PFSK-1 (cell line): ENCODE results near the gene CRY2.

ENCODE experiments used
- FOXP2 ChIP-seq: optimal IDR thresholded peaks from 2 replicates; pipeline ENCODE3; 2011; ENCODE audit warnings: borderline replicate concordance, control low read depth, inconsistent platforms; ENCODE audit not compliant: insufficient read depth; ENCODE audit errors: extremely low read length, extremely low read depth
- POLR2AphosphoS5 ChIP-seq: IDR thresholded peaks from 2 replicates; pipeline ENCODE4 v1.6.1; 2012; ENCODE audit warnings: low read depth, mild to moderate bottlenecking, control low read depth, low read length, moderate library complexity
- SIN3A ChIP-seq: IDR thresholded peaks from 2 replicates; pipeline ENCODE4 v1.6.1; 2012; ENCODE audit warnings: mild to moderate bottlenecking, low read length, moderate library complexity, borderline replicate concordance; ENCODE audit not compliant: insufficient read depth
- TAF1 ChIP-seq: IDR thresholded peaks from 2 replicates; pipeline ENCODE4 v1.6.1; 2012; ENCODE audit warnings: low read length, control low read depth, borderline replicate concordance; ENCODE audit not compliant: insufficient read depth
- TF ChIP-seq, protein P1 (sequence below), 2 experiments: IDR thresholded peaks; 2 replicates each; pipeline versions ENCODE4 v1.6.1 to v1.8.0; 2011 to 2012; ENCODE audit warnings: low read depth in 2 of 2, low read length in 2 of 2, control low read depth in 1 of 2, inconsistent platforms in 1 of 2, mild to moderate bottlenecking in 1 of 2, moderate library complexity in 1 of 2; ENCODE audit not compliant: insufficient read depth in 1 of 2

DNA sequence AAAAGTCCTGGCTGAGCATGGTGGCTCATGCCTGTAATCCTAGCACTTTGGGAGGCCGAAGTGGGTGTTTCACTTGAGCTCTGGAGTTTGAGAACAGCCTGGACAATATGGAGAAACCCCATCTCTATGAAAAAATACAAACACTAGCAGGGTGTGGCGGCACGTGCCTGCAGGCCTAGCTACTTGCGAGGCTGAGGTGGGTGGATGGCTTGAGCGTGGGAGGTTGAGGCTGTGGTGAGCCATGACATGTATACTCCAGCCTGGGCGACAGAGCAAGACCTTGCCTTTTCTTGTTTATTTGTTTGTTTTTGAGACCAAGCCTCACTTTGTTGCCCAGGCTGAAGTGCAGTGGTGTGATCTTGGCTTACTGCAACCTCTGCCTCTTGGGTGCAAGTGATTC, 8.1 kb upstream of the CRY2 start:
- TF ChIP-seq SIN3A (no peak), POLR2AphosphoS5 (no peak), TAF1 (no peak), FOXP2 (no peak)
- TF ChIP-seq, protein P1, sequence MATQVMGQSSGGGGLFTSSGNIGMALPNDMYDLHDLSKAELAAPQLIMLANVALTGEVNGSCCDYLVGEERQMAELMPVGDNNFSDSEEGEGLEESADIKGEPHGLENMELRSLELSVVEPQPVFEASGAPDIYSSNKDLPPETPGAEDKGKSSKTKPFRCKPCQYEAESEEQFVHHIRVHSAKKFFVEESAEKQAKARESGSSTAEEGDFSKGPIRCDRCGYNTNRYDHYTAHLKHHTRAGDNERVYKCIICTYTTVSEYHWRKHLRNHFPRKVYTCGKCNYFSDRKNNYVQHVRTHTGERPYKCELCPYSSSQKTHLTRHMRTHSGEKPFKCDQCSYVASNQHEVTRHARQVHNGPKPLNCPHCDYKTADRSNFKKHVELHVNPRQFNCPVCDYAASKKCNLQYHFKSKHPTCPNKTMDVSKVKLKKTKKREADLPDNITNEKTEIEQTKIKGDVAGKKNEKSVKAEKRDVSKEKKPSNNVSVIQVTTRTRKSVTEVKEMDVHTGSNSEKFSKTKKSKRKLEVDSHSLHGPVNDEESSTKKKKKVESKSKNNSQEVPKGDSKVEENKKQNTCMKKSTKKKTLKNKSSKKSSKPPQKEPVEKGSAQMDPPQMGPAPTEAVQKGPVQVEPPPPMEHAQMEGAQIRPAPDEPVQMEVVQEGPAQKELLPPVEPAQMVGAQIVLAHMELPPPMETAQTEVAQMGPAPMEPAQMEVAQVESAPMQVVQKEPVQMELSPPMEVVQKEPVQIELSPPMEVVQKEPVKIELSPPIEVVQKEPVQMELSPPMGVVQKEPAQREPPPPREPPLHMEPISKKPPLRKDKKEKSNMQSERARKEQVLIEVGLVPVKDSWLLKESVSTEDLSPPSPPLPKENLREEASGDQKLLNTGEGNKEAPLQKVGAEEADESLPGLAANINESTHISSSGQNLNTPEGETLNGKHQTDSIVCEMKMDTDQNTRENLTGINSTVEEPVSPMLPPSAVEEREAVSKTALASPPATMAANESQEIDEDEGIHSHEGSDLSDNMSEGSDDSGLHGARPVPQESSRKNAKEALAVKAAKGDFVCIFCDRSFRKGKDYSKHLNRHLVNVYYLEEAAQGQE (IDR thresholded peaks at IDR 0.05; ENCODE audit: insufficient read depth in 1 of 2, low read depth in 2 of 2, low read length in 2 of 2) = no peak
